H9 (cell line): Measurements from ENCODE around the gene SIX3. TPM values are rescaled to one million over a fixed set of nuclear protein-coding genes. Genes with fewer than 3 reads are reported as not detected.

ENCODE experiments used
- DNase-seq: peaks from one replicate; pipeline ENCODE4 v3.0.0-alpha.2; 2017
- H2AFZ ChIP-seq: one replicate; pipeline ENCODE4 v1.6.1; 2013; ENCODE audit warnings: mild to moderate bottlenecking, low read length, control low read depth, moderate library complexity
- H2AK5ac ChIP-seq: 2 replicates; pipeline ENCODE4 v1.6.1; 2013; ENCODE audit warnings: low read length, control low read depth, mixed read lengths; ENCODE audit not compliant: insufficient read length
- H2BK120ac ChIP-seq: one replicate; pipeline ENCODE4 v1.6.1; 2013; ENCODE audit warnings: low read depth, mild to moderate bottlenecking, low read length, control low read depth, inconsistent platforms; ENCODE audit not compliant: poor library complexity, severe bottlenecking
- H2BK12ac ChIP-seq: 2 replicates; pipeline ENCODE4 v1.6.1; 2013; ENCODE audit warnings: low read length, control low read depth, mixed read lengths, low read depth; ENCODE audit not compliant: insufficient read length
- H2BK15ac ChIP-seq: 2 replicates; pipeline ENCODE4 v1.6.1; 2013; ENCODE audit warnings: low read depth, low read length, control low read depth
- H2BK20ac ChIP-seq: one replicate; pipeline ENCODE4 v1.6.1; 2013; ENCODE audit warnings: low read depth, mild to moderate bottlenecking, low read length, control low read depth, inconsistent platforms; ENCODE audit not compliant: poor library complexity, severe bottlenecking
- H2BK5ac ChIP-seq: 2 replicates; pipeline ENCODE4 v1.6.1; 2013; ENCODE audit warnings: low read length, control low read depth, mixed read lengths; ENCODE audit not compliant: insufficient read length
- H3K14ac ChIP-seq: 2 replicates; pipeline ENCODE4 v1.6.1; 2013; ENCODE audit warnings: low read length, control low read depth; ENCODE audit not compliant: insufficient read depth
- H3K18ac ChIP-seq: 2 replicates; pipeline ENCODE4 v1.6.1; 2013; ENCODE audit warnings: low read depth, mild to moderate bottlenecking, mixed read lengths, low read length, control low read depth; ENCODE audit not compliant: insufficient read length
- H3K23ac ChIP-seq: 2 replicates; pipeline ENCODE4 v1.6.1; 2013; ENCODE audit warnings: low read length, control low read depth, mixed read lengths, low read depth; ENCODE audit not compliant: insufficient read length
- H3K23me2 ChIP-seq: 2 replicates; pipeline ENCODE4 v1.6.1; 2013; ENCODE audit warnings: low read depth, mild to moderate bottlenecking, mixed read lengths, low read length, control low read depth; ENCODE audit not compliant: insufficient read length, poor library complexity, severe bottlenecking
- H3K27ac ChIP-seq: 2 replicates; pipeline ENCODE4 v1.5.1; 2013; ENCODE audit warnings: low read length, control low read depth, mixed read lengths, low read depth; ENCODE audit not compliant: insufficient read length
- H3K27me3 ChIP-seq: 2 replicates; pipeline ENCODE4 v1.6.1; 2013; ENCODE audit warnings: low read length, control low read depth, inconsistent platforms; ENCODE audit not compliant: insufficient read depth
- H3K4ac ChIP-seq: 2 replicates; pipeline ENCODE4 v1.6.1; 2013; ENCODE audit warnings: low read depth, mild to moderate bottlenecking, control low read depth, inconsistent platforms, low read length, moderate library complexity
- H3K4me1 ChIP-seq: 2 replicates; pipeline ENCODE4 v1.6.1; 2013; ENCODE audit warnings: low read length, control low read depth, inconsistent platforms; ENCODE audit not compliant: insufficient read depth
- H3K4me2 ChIP-seq: 2 replicates; pipeline ENCODE4 v1.6.1; 2013; ENCODE audit warnings: low read length, control low read depth, mixed read lengths; ENCODE audit not compliant: insufficient read length, insufficient read depth
- H3K56ac ChIP-seq: 2 replicates; pipeline ENCODE4 v1.6.1; 2013; ENCODE audit warnings: low read depth, mild to moderate bottlenecking, mixed read lengths, low read length, control low read depth; ENCODE audit not compliant: insufficient read length
- H3K79me1 ChIP-seq: 2 replicates; pipeline ENCODE4 v1.6.1; 2013; ENCODE audit warnings: low read depth, mild to moderate bottlenecking, moderate library complexity, low read length, control low read depth, inconsistent platforms; ENCODE audit not compliant: insufficient read depth, poor library complexity, severe bottlenecking
- H3K79me2 ChIP-seq: 2 replicates; pipeline ENCODE4 v1.6.1; 2013; ENCODE audit warnings: low read length, control low read depth, inconsistent platforms; ENCODE audit not compliant: insufficient read depth
- H3K9ac ChIP-seq: 2 replicates; pipeline ENCODE4 v1.6.1; 2013; ENCODE audit warnings: low read length, control low read depth, mixed read lengths; ENCODE audit not compliant: insufficient read length; ENCODE audit errors: extremely low read depth
- H3K9me3 ChIP-seq: one replicate; pipeline ENCODE4 v1.6.1; 2013; ENCODE audit warnings: low read depth, low read length, inconsistent platforms; ENCODE audit not compliant: control insufficient read depth
- H3T11ph ChIP-seq: one replicate; pipeline ENCODE4 v1.6.1; 2013; ENCODE audit warnings: mild to moderate bottlenecking, low read length, control low read depth, inconsistent platforms
- H4K20me1 ChIP-seq: one replicate; pipeline ENCODE4 v1.6.1; 2013; ENCODE audit not compliant: control insufficient read depth, insufficient read length, insufficient read depth
- H4K5ac ChIP-seq: 2 replicates; pipeline ENCODE4 v1.6.1; 2013; ENCODE audit warnings: low read depth, mild to moderate bottlenecking, mixed read lengths, low read length, control low read depth; ENCODE audit not compliant: insufficient read length
- H4K8ac ChIP-seq: replicated peaks from 2 replicates; pipeline ENCODE4 v1.6.1; 2013; ENCODE audit warnings: low read length, control low read depth, mixed read lengths, low read depth; ENCODE audit not compliant: insufficient read length
- H4K91ac ChIP-seq: 2 replicates; pipeline ENCODE4 v1.6.1; 2013; ENCODE audit warnings: low read depth, mild to moderate bottlenecking, moderate library complexity, mixed read lengths, low read length, control low read depth; ENCODE audit not compliant: insufficient read length
- H3K27ac Mint-ChIP-seq, 3 experiments: 2 replicates in 2 of 3; 3 replicates in 1 of 3; pipeline ENCODE4 v1.8.0; 2020 to 2021; ENCODE audit warnings: mixed read lengths in 3 of 3, mild to moderate bottlenecking in 1 of 3, moderate library complexity in 1 of 3
- H3K27me3 Mint-ChIP-seq: 2 replicates; pipeline ENCODE4 v1.8.0; 2021; ENCODE audit warnings: low read depth, mild to moderate bottlenecking, moderate library complexity, mixed read lengths
- H3K36me3 Mint-ChIP-seq, 3 experiments: 2 replicates in 2 of 3; 3 replicates in 1 of 3; pipeline ENCODE4 v1.8.0; 2020 to 2021; ENCODE audit warnings: low read depth in 3 of 3, mixed read lengths in 3 of 3; ENCODE audit not compliant: insufficient read depth in 1 of 3
- H3K4me1 Mint-ChIP-seq, 2 experiments: 2 replicates each; pipeline ENCODE4 v1.8.0; 2020; ENCODE audit warnings: mixed read lengths in 2 of 2
- H3K4me3 Mint-ChIP-seq, 2 experiments: 2 replicates in 1 of 2; 3 replicates in 1 of 2; pipeline ENCODE4 v1.8.0; 2020 to 2021; ENCODE audit warnings: mild to moderate bottlenecking in 2 of 2, mixed read lengths in 2 of 2, moderate library complexity in 1 of 2
- H3K9me3 Mint-ChIP-seq, 2 experiments: 2 replicates in 1 of 2; 3 replicates in 1 of 2; pipeline ENCODE4 v1.8.0; 2020; ENCODE audit warnings: mild to moderate bottlenecking in 2 of 2, mixed read lengths in 2 of 2, moderate library complexity in 1 of 2
- WGBS: extraction: QIAGEN DNeasy Blood & Tissue Kit; methylation state at CpG from one replicate; pipeline ENCODE4 v1.1.7; 2013; ENCODE audit warnings: missing lambda C conversion rate, low lambda C conversion rate, mixed read lengths; ENCODE audit not compliant: insufficient read length; ENCODE audit errors: extremely low coverage; 5-methylcytosine and 5-hydroxymethylcytosine counted together
- total RNA-seq: library from RNA; stranded (reverse); gene quantifications from 2 replicates; pipeline ENCODE4 v1.2.1, GENCODE V29; 2021
- TF ChIP-seq, protein P1 (sequence below): fragments of 200-600 bp; sonication (generic); conservative IDR thresholded peaks from 3 replicates; pipeline ENCODE4 v1.8.0; 2021; ENCODE audit warnings: antibody characterized with exemption, mild to moderate bottlenecking

The SIX3 gene
- total RNA-seq, 1 experiment from 2014 or later, result 0.55 TPM

DNA sequence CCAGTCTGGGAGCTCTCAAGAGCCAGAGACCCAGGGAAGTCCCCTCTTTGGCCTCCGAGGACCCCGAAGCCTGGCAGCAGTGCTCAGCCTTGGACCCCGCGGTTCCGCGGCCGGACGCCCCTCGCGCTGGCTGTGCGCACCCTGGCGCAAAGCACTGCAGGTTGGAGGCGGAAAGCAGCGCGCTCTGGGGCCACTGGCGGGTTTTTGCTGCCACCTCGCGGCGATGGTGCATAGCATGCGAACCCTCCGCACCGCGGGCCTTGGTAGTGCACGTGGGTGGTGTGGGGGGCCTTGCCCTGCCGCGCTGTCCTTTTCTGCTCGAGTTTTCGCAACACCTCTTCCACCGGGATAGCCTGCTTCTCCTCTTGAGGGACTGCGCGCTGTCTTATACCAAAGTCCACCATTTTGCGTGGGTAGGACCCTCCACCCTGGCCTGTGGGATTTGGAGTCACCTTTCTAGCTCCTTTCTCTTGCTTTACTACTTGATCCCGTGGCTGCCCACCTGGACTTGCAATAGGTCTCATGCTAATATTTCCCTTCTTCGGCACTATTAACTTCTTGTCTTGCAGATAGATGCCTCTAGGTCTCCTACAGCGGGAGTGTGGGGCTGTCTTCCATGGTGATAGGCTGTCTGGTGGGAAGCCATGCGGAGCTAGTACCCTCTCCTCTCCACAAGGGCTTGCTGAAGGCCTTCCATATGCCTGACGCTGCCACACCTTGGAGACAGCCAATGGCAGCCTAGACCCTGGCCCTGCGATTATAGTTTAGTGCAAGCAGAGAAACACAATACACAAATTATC is 14.3 kb downstream of the SIX3 start:
- Histone ChIP-seq H3K4ac (no peak overlapping the region), H2BK120ac (no peak overlapping the region), H3K14ac (no peak overlapping the region), H4K5ac (no peak overlapping the region), H3K4me1 (peaks cover 3% of the 10 kb centered on the region; the same call in 1 of the 2 replicates), H4K8ac (no peak overlapping the region), H4K91ac (no peak overlapping the region), H2BK12ac (no peak overlapping the region), H3K79me2 (no peaks in the 10 kb centered on the region), H3T11ph (no peak overlapping the region), H3K9me3 (no peaks in the 10 kb centered on the region), H3K18ac (no peak overlapping the region), H2BK5ac (no peak overlapping the region), H3K27me3 (peaks cover 51% of the 10 kb centered on the region), H3K9ac (no peak overlapping the region), H3K4me2 (peak overlapping the region; percentile 45), H4K20me1 (no peaks in the 10 kb centered on the region), H3K27ac (no peak overlapping the region), H3K23ac (no peak overlapping the region), H2BK20ac (no peak overlapping the region), H2BK15ac (no peak overlapping the region), H3K23me2 (peaks cover 12% of the 10 kb centered on the region), H3K79me1 (no peaks in the 10 kb centered on the region), H2AFZ (no peak overlapping the region), H3K56ac (no peak overlapping the region), H2AK5ac (no peak overlapping the region)
- Mint-ChIP-seq H3K4me3 (peak overlapping the region; percentile 58 to 77), H3K4me1 (peaks cover 42 to 55% of the 10 kb centered on the region in 2 experiments), H3K27ac (no peak overlapping the region), H3K36me3 (peaks cover 0 to 4% (median 0%) of the 10 kb centered on the region in 3 experiments; a peak in 2 of 7 replicates), H3K27me3 (peaks cover 92% of the 10 kb centered on the region), H3K9me3 (peaks cover 6 to 7% of the 10 kb centered on the region in 2 experiments)
- TF ChIP-seq, protein P1, sequence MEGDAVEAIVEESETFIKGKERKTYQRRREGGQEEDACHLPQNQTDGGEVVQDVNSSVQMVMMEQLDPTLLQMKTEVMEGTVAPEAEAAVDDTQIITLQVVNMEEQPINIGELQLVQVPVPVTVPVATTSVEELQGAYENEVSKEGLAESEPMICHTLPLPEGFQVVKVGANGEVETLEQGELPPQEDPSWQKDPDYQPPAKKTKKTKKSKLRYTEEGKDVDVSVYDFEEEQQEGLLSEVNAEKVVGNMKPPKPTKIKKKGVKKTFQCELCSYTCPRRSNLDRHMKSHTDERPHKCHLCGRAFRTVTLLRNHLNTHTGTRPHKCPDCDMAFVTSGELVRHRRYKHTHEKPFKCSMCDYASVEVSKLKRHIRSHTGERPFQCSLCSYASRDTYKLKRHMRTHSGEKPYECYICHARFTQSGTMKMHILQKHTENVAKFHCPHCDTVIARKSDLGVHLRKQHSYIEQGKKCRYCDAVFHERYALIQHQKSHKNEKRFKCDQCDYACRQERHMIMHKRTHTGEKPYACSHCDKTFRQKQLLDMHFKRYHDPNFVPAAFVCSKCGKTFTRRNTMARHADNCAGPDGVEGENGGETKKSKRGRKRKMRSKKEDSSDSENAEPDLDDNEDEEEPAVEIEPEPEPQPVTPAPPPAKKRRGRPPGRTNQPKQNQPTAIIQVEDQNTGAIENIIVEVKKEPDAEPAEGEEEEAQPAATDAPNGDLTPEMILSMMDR, result peak; percentile 89
- whole genome bisulfite sequencing, result no CpG with 5 or more reads among the region's 38 CpGs
- DNase-seq, result peak; percentile 86
